Left cardiac atrium (tissue), 4 donors: Measurements from ENCODE around the gene GPC5. TPM values are rescaled to one million over a fixed set of nuclear protein-coding genes. Genes with fewer than 3 reads are reported as not detected.

Experiments
- ATAC-seq, 2 donors: fragments of 200-7000 bp; cut with Tn5 transposase; one replicate each; pipeline ENCODE4 v1.9.1; 2020; ENCODE audit warnings: mild to moderate bottlenecking in 2 of 2, moderate library complexity in 2 of 2
- DNase-seq: peaks from one replicate; pipeline ENCODE4 v3.0.0-alpha.2; 2020
- intact Hi-C, 2 donors: fragments of 100-400 bp; cut with DNase I; formaldehyde crosslinking; loops; one replicate each; pipeline versions ENCODE4 v1.14.1 to v1.15.1; 2022 to 2023
- total RNA-seq, 2 donors: library from RNA; stranded (reverse); fragmentation: NEBNext Ultra II Directional; extraction: Animal tissue kit (Norgen Biotek cat#: 25700); gene quantifications; one replicate each; pipeline ENCODE4 v1.2.1, GENCODE V29; 2021
- donor health status: DM: no; HTN: yes; CAD: no.
- donor health status: DM: no; HTN: yes; CAD: no; lungs with severe emphysema.
- donor health status: DM: yes; HTN: yes; CAD: no.
- donor health status: Dilated cardiomyopathy.

The GPC5 gene
- total RNA-seq, 2 donors from 2014 or later = 1.8 to 3.0 TPM

- ATAC-seq = peak in 1 of 2 donors; percentile 54
- intact Hi-C loops = loop anchor here in 1 of 2 donors (10.0 kb wide), 1 partner anchor 350 kb away; no protein-coding TSS in a partner anchor
- DNase-seq = no peak
These were observed 326.2 kb downstream of the GPC5 start for GRCh38 chr13:91724591-91724990.

- intact Hi-C loops = loop anchor here in 1 of 2 donors (10.0 kb wide), 1 partner anchor 351 kb away; no protein-coding TSS in a partner anchor
- ATAC-seq (no peak), DNase-seq (no peak)
These were observed 327.2 kb downstream of the GPC5 start for GRCh38 chr13:91725646-91726045.

GRCh38 chr13:91726671-91727070, 328.2 kb downstream of the GPC5 start:
- intact Hi-C loops = loop anchor here in 1 of 2 donors (10.0 kb wide), 1 partner anchor 352 kb away; no protein-coding TSS in a partner anchor
- ATAC-seq = no peak
- no peak for DNase-seq

GRCh38 chr13:91729859-91730258, 331.4 kb downstream of the GPC5 start:
- intact Hi-C loops = loop anchor here in 1 of 2 donors (10.0 kb wide), 1 partner anchor 355 kb away; no protein-coding TSS in a partner anchor
- DNase-seq (no peak), ATAC-seq (no peak)

- ATAC-seq = no peak
- DNase-seq = no peak
- intact Hi-C loops = no loop called here
These were observed 341.3 kb downstream of the GPC5 start for GRCh38 chr13:91739751-91740150.

DNA sequence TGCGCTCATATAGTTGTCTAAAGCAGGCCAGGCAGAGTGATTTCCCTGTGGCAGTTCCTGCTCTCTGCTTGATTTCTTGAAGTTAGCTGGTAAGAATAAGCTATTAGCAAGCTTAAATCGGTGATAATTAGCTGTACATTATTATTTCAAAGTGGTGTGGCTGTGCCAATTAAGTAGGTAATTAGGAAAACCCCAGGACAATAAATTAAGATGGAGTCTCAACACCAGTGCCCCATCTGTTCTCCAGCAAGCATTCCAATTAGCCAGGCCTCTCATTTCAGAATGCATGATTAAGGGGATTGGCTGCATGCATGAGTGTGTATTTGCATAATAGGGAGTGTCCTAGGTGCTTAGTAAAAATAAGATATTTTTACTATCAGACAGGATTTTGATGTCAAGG, 342.3 kb downstream of the GPC5 start:
- intact Hi-C loops = no loop called here
- DNase-seq = no peak
- no peak for ATAC-seq

GRCh38 chr13:91741925-91742324, 343.5 kb downstream of the GPC5 start:
- intact Hi-C loops = no loop called here
- ATAC-seq (no peak), DNase-seq (no peak)

- intact Hi-C loops = no loop called here
- DNase-seq (no peak), ATAC-seq (no peak)
These were observed 345.9 kb downstream of the GPC5 start for GRCh38 chr13:91744284-91744683.

GRCh38 chr13:91745967-91746366, 347.5 kb downstream of the GPC5 start:
- intact Hi-C loops = no loop called here
- DNase-seq (no peak), ATAC-seq (no peak)

DNA sequence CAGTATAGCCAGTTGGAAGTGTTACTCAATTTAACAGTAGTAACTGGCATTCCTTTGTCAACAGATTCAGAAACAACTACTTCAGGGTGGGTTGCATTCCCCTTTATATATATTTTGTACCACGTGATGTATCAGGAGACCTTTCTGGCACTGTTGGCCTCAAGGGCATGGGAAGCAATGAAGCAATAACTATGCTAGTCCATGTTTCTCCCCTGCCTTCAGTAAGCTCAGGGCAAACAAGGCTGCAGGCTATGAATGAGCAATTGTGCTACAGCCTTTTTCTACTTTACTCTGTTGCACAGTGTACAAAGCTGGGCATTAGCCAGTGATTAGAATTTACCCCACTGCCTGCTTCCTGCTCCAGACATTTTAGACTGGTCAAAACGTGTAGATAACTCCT, 348.8 kb downstream of the GPC5 start:
- intact Hi-C loops = no loop called here
- no peak for ATAC-seq
- no peak for DNase-seq

- ATAC-seq (no peak), DNase-seq (no peak)
- intact Hi-C loops = no loop called here
These were observed 350.1 kb downstream of the GPC5 start for GRCh38 chr13:91748416-91749089.

DNA sequence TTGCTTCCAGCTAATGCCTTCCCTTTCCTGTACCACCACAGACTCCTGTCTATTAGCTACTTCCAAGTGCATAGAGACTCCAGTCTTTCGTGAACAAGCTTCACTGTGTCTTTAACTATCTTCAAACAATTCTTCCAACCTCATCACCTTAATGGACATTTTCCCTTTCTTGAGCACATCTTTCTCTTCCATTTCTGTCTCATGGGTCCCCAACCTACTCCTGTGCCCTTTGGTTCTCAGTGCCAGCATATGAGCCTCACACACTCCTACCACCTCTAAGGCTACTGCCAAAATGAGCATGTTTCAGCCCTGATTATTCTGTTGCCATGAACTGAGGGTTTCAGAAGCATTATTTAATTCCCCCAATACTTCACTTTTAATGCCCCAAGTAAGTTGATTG, 360.3 kb downstream of the GPC5 start:
- no peak for DNase-seq
- intact Hi-C loops = no loop called here
- ATAC-seq = no peak

DNA sequence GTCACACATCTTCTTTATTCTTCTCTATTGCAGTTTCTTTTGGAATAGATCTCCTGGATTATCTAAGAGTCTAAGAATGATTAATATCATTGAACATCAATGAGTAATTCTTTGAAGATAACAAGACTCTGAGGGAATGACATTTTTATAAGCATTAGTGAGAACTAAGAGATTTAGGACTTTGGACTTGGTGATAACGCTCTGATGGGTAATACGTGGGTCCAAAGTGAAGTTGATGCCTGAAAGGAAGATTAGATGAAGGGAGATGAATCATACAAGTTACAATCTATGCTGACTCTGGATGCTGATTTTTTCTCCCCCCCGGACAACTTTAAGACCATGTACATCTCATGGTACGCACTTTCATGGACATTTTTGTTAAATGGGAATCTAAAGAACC, 364.5 kb downstream of the GPC5 start:
- intact Hi-C loops = no loop called here
- ATAC-seq (no peak), DNase-seq (no peak)

DNA sequence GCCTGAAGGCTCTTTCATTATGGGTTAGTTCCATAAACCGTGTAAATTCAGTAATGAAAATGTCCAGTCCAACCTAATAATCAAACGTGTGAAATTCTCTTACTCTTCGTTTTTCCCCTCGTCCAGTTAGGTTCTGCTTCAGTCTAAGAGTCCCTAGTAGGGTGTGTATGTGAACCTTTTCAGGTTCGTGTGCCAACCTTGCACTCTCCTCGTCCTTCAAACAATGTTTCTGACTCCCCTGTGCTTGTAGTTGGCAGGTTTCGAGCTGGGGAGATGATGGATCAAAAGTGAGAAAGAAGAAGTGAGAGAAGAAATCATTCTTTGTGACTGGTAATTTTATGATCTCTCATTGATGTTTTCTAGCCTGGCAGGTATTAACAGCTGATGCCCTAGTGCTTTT, 366.1 kb downstream of the GPC5 start:
- intact Hi-C loops = no loop called here
- DNase-seq (no peak), ATAC-seq (no peak)

GRCh38 chr13:91767651-91768050, 369.2 kb downstream of the GPC5 start:
- no peak for DNase-seq
- intact Hi-C loops = no loop called here
- ATAC-seq = no peak

DNA sequence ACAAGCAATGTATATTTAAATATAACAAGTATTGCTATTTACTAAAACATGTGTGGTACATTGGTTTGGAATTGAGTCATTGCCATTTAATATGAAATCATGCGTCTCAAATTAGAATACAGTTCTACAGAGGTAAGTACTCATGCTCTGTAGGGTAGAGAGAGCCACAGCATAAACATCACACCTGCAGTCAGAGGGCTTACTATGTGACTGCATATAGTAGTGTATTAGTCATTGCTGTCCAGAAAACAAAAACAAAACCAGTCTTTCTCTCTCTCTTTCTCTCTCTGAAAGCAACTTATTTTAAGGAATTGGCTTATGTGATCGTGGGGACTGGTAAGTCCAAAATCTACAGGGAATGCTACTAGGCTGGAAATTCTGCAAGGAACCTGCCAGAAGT, 370.3 kb downstream of the GPC5 start:
- no peak for ATAC-seq
- DNase-seq = no peak
- intact Hi-C loops = no loop called here

- intact Hi-C loops = loop anchor here in 1 of 2 donors (10.0 kb wide), 1 partner anchor 386 kb away; no protein-coding TSS in a partner anchor
- ATAC-seq (no peak), DNase-seq (no peak)
These were observed 372.8 kb downstream of the GPC5 start for GRCh38 chr13:91771229-91771628.

DNA sequence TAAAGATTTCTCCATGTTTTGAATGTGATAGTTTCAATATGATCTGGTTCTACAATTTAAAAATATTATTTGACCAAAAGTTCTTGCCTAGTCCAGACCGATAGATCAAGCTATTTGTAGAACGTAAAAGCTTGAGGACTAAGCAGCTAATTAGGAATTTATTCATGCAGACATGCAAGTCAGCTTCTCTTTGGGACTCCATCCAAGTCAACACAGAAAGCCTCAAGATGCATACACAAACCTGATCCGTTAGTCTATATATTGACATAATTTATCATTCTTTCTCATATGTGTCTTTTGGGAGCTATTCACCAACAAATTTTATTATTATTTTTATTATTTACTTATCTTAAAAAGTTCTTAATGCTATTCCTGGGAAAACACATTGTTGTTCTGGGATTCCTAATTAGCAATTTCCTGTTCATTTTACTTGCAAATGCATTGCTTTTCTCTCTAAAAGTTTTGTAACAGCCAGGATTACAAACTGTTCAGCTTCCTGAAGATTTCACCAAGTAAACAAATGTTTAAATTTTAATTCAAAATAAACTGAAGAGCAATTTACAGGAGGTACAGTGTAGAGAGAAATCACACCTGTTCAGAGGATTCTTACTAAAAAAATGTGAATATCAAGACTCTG, 375.3 kb downstream of the GPC5 start:
- intact Hi-C loops = loop anchor here in 1 of 2 donors (10.0 kb wide), 1 partner anchor 389 kb away; no protein-coding TSS in a partner anchor
- no peak for ATAC-seq
- no peak for DNase-seq

- intact Hi-C loops = loop anchor here in 1 of 2 donors (10.0 kb wide), 1 partner anchor 390 kb away; no protein-coding TSS in a partner anchor
- DNase-seq = no peak
- ATAC-seq = no peak
These were observed 376.0 kb downstream of the GPC5 start for GRCh38 chr13:91774397-91774796.

GRCh38 chr13:91776611-91777193, 378.3 kb downstream of the GPC5 start:
- intact Hi-C loops = loop anchor here in 1 of 2 donors (10.0 kb wide), 1 partner anchor 392 kb away; no protein-coding TSS in a partner anchor
- DNase-seq (no peak), ATAC-seq (no peak)
